IMR-90 (cell line): Measurements from ENCODE around the gene SNX25. TPM values are rescaled to one million over a fixed set of nuclear protein-coding genes. Genes with fewer than 3 reads are reported as not detected.

Source experiments
- ATAC-seq: fragments of 200-7000 bp; cut with Tn5 transposase; 2 replicates; pipeline ENCODE4 v1.9.1; 2020; ENCODE audit warnings: low read depth, mild to moderate bottlenecking, moderate library complexity
- BruUV-seq: library from RNA; stranded (reverse); fragments of 400-500 nt; replicated peaks from 2 replicates; lab custom pipeline; 2021; lab: Mats Ljungman, UMichigan
- CTCF ChIA-PET: fragments of 300-600 bp; formaldehyde crosslinking; extraction: SDS; loops from one replicate; lab custom pipeline; 2021; ENCODE audit warnings: antibody characterized with exemption; lab: Yijun Ruan, JAX
- POLR2A ChIA-PET: fragments of 300-600 bp; sonication (Branson Sonifier 250); formaldehyde crosslinking; loops from one replicate; lab custom pipeline; 2022; ENCODE audit warnings: antibody characterized with exemption; ENCODE audit not compliant: unreplicated experiment; lab: Charles Lee
- DNase-seq: peaks from one replicate; pipeline ENCODE4 v3.0.0; 2013
- H2AFZ ChIP-seq: replicated peaks from 2 replicates; pipeline ENCODE3; 2013; ENCODE audit warnings: low read length, mild to moderate bottlenecking; ENCODE audit not compliant: poor library complexity
- H2AK5ac ChIP-seq: 2 replicates; pipeline ENCODE4 v1.6.1; 2013; ENCODE audit warnings: low read depth, low read length, inconsistent platforms
- H2AK9ac ChIP-seq: replicated peaks from 2 replicates; pipeline ENCODE3; 2013; ENCODE audit warnings: mild to moderate bottlenecking, low read depth, low read length, moderate library complexity; ENCODE audit not compliant: poor library complexity
- H2BK120ac ChIP-seq: 2 replicates; pipeline ENCODE4 v1.6.1; 2013; ENCODE audit warnings: low read depth, low read length, inconsistent platforms
- H2BK15ac ChIP-seq: 3 replicates; pipeline ENCODE4 v1.6.1; 2013; ENCODE audit warnings: low read depth, low read length, inconsistent platforms
- H2BK20ac ChIP-seq: 2 replicates; pipeline ENCODE4 v1.6.1; 2013; ENCODE audit warnings: low read depth, mild to moderate bottlenecking, inconsistent platforms, low read length, moderate library complexity
- H2BK5ac ChIP-seq: 2 replicates; pipeline ENCODE4 v1.6.1; 2013; ENCODE audit warnings: mild to moderate bottlenecking, low read depth, low read length, inconsistent platforms; ENCODE audit not compliant: poor library complexity, severe bottlenecking
- H3K14ac ChIP-seq: replicated peaks from 2 replicates; pipeline ENCODE4 v1.6.1; 2013; ENCODE audit warnings: low read depth, low read length, inconsistent platforms
- H3K18ac ChIP-seq: 2 replicates; pipeline ENCODE4 v1.6.1; 2013; ENCODE audit warnings: low read depth, low read length, control low read depth
- H3K23ac ChIP-seq: 2 replicates; pipeline ENCODE4 v1.6.1; 2013; ENCODE audit warnings: low read depth, low read length, inconsistent platforms
- H3K27ac ChIP-seq: 2 replicates; pipeline ENCODE4 v1.5.1; 2013; ENCODE audit warnings: mild to moderate bottlenecking, control low read depth, low read length; ENCODE audit not compliant: insufficient read depth
- H3K27me3 ChIP-seq: 2 replicates; pipeline ENCODE4 v1.6.1; 2013; ENCODE audit warnings: low read length; ENCODE audit not compliant: control insufficient read depth, insufficient read depth
- H3K36me3 ChIP-seq: 2 replicates; pipeline ENCODE4 v1.6.1; 2013; ENCODE audit warnings: low read length, mixed read lengths; ENCODE audit not compliant: control insufficient read depth, insufficient read depth
- H3K4ac ChIP-seq: 2 replicates; pipeline ENCODE4 v1.6.1; 2013; ENCODE audit warnings: low read depth, low read length, inconsistent platforms
- H3K4me1 ChIP-seq: 2 replicates; pipeline ENCODE4 v1.6.1; 2013; ENCODE audit warnings: low read length, mixed read lengths; ENCODE audit not compliant: control insufficient read depth, insufficient read depth
- H3K4me2 ChIP-seq: 2 replicates; pipeline ENCODE4 v1.6.1; 2013; ENCODE audit warnings: low read depth, mild to moderate bottlenecking, control low read depth, low read length, moderate library complexity
- H3K4me3 ChIP-seq: 2 replicates; pipeline ENCODE4 v1.5.1; 2013; ENCODE audit warnings: low read depth, mild to moderate bottlenecking, control low read depth, low read length, moderate library complexity; ENCODE audit not compliant: insufficient read depth
- H3K56ac ChIP-seq: 2 replicates; pipeline ENCODE4 v1.6.1; 2013; ENCODE audit warnings: low read length, inconsistent platforms; ENCODE audit not compliant: insufficient read depth; ENCODE audit errors: extremely low read depth
- H3K79me1 ChIP-seq, 2 experiments: 2 replicates each; pipeline ENCODE4 v1.6.1; 2013; ENCODE audit warnings: low read length in 2 of 2, inconsistent platforms in 1 of 2, low read depth in 1 of 2
- H3K9ac ChIP-seq: 2 replicates; pipeline ENCODE4 v1.6.1; 2013; ENCODE audit warnings: low read depth, low read length, control low read depth
- H3K9me1 ChIP-seq: 2 replicates; pipeline ENCODE4 v1.6.1; 2013; ENCODE audit warnings: low read length, inconsistent platforms; ENCODE audit not compliant: insufficient read depth
- H3K9me3 ChIP-seq: 2 replicates; pipeline ENCODE4 v1.6.1; 2013; ENCODE audit warnings: low read length; ENCODE audit not compliant: control insufficient read depth, insufficient read depth
- H4K20me1 ChIP-seq: 2 replicates; pipeline ENCODE4 v1.6.1; 2013; ENCODE audit warnings: low read length, inconsistent platforms; ENCODE audit not compliant: insufficient read depth
- H4K5ac ChIP-seq: 2 replicates; pipeline ENCODE4 v1.6.1; 2013; ENCODE audit warnings: mild to moderate bottlenecking, low read depth, low read length, control low read depth
- H4K8ac ChIP-seq, 2 experiments: 2 replicates each; pipeline ENCODE4 v1.6.1; 2013; ENCODE audit warnings: low read depth in 2 of 2, low read length in 2 of 2, control low read depth in 1 of 2, inconsistent platforms in 1 of 2
- H4K91ac ChIP-seq: 2 replicates; pipeline ENCODE4 v1.6.1; 2013; ENCODE audit warnings: low read depth, low read length, inconsistent platforms; ENCODE audit not compliant: insufficient read depth
- CEBPB ChIP-seq: IDR thresholded peaks from 2 replicates; pipeline ENCODE4 v1.6.1; 2012; ENCODE audit warnings: low read depth, low read length, improper control_type of control experiment
- FOS ChIP-seq: fragments of 150-350 bp; IDR thresholded peaks from 2 replicates; pipeline ENCODE4 v1.6.1; 2016; ENCODE audit warnings: low read depth, low read length
- MAZ ChIP-seq: IDR thresholded peaks from 2 replicates; pipeline ENCODE4 v1.6.1; 2012; ENCODE audit warnings: low read depth, mild to moderate bottlenecking, low read length, improper control_type of control experiment, moderate library complexity, borderline replicate concordance
- RAD21 ChIP-seq: IDR thresholded peaks from 2 replicates; pipeline ENCODE4 v1.6.1; 2012; ENCODE audit warnings: low read length, improper control_type of control experiment
- WGBS, 2 experiments: methylation state at CpG; one replicate each; pipeline versions ENCODE4 v1.1.5 to v1.1.7; 2013; ENCODE audit warnings: missing lambda C conversion rate in 2 of 2; ENCODE audit not compliant: insufficient read length in 1 of 2; ENCODE audit errors: extremely low coverage in 2 of 2; 5-methylcytosine and 5-hydroxymethylcytosine counted together
- dilution Hi-C: fragments of 300-500 bp; cut with HindIII; formaldehyde crosslinking; loops from one replicate; pipeline ENCODE4 v1.14.3; 2018; ENCODE audit warnings: low sequenced_read_pairs; ENCODE audit not compliant: unreplicated experiment
- in situ Hi-C: fragments of 300-500 bp; cut with MboI; formaldehyde crosslinking; loops from 3 replicates; pipeline ENCODE4 v1.14.3; 2019; ENCODE audit warnings: low sequenced_read_pairs, inconsistent platforms, mixed read lengths
- intact Hi-C: fragments of 100-400 bp; cut with micrococcal nuclease; formaldehyde crosslinking; loops from 2 replicates; pipeline ENCODE4 v1.10.0; 2022
- polyA plus RNA-seq, 3 experiments: library from polyadenylated mRNA; depleted of rRNA; stranded (reverse); fragments of >200 nt; gene quantifications; 2 replicates each; pipeline ENCODE4 v1.2.3, GENCODE V29; 2012; ENCODE audit warnings: low replicate concordance in 1 of 3
- total RNA-seq: library from RNA; depleted of rRNA; stranded (reverse); fragments of >200 nt; gene quantifications from 2 replicates; pipeline ENCODE4 v1.2.3, GENCODE V29; 2012

The SNX25 gene
- total and polyA plus RNA-seq, 2 of the 4 experiments (the other 2 are of a cell fraction) = 11.4 to 28.3 TPM

GRCh38 chr4:185343726-185344581 lies 134.6 kb downstream of the SNX25 start (continued):
- TF ChIP-seq FOS = no peak

- intact Hi-C loops = no loop called here
- H4K5ac ChIP-seq = no peak overlapping the region
- no peak for DNase-seq
- peaks cover 8% of the 10 kb centered on the region for H3K36me3 ChIP-seq
- H3K79me1 ChIP-seq = no peaks in the 10 kb centered on the region; a peak in 1 of 4 replicates
- no peaks in the 10 kb centered on the region for H4K20me1 ChIP-seq
- dilution Hi-C loops = no loop called here
- POLR2A ChIA-PET = no interaction called here
- no peak overlapping the region for H2AFZ ChIP-seq
- H2BK20ac ChIP-seq = no peak overlapping the region
- H2BK120ac ChIP-seq = no peak overlapping the region
- no TSS peak for BruUV-seq
- H3K18ac ChIP-seq = no peak overlapping the region
- H2AK5ac ChIP-seq = no peak overlapping the region
- H3K9me3 ChIP-seq = no peaks in the 10 kb centered on the region
- no peak overlapping the region for H2AK9ac ChIP-seq
- H3K4me1 ChIP-seq = peaks cover 5% of the 10 kb centered on the region; the same call in 1 of the 2 replicates
- no peak overlapping the region for H4K91ac ChIP-seq
- no peak overlapping the region for H3K4ac ChIP-seq
- no peak overlapping the region for H3K4me2 ChIP-seq
- H3K23ac ChIP-seq = no peak overlapping the region
- no peak overlapping the region for H3K14ac ChIP-seq
- H3K9ac ChIP-seq = no peak overlapping the region
- no peak overlapping the region for H2BK5ac ChIP-seq
- H3K4me3 ChIP-seq = no peak overlapping the region
- ATAC-seq = no peak
- CTCF ChIA-PET = no interaction called here
- H3K27me3 ChIP-seq = no peaks in the 10 kb centered on the region
- H3K27ac ChIP-seq = no peak overlapping the region
- H3K56ac ChIP-seq = no peak overlapping the region
- in situ Hi-C loops = no loop called here
- peaks cover 2% of the 10 kb centered on the region for H3K9me1 ChIP-seq
- no CpG with 5 or more reads among the region's 6 CpGs for WGBS, 2 experiments
- TF ChIP-seq CEBPB (0 out of 2 replicates have a peak, but pooled peaks have one; percentile 17), MAZ (no peak), FOS (no peak), RAD21 (no peak)
- no peak overlapping the region for H2BK15ac ChIP-seq
- no peak overlapping the region; a peak in 1 of 4 replicates for H4K8ac ChIP-seq
Measured at GRCh38 chr4:185344743-185345538, 135.5 kb downstream of the SNX25 start.
